Endometrial microvascular endothelial cells (primary cell): ENCODE measurements around the gene ESPL1. TPM values are rescaled to one million over a fixed set of nuclear protein-coding genes. Genes with fewer than 3 reads are reported as not detected.
"Not testable (repeated sequence)": the region's sequence is repeated elsewhere in the genome, so short reads cannot be mapped to it uniquely, and the experiment has no call there.

Experiments
- in situ Hi-C: cut with HindIII; loops from 2 replicates; pipeline ENCODE4 v1.10.0; 2017; ENCODE audit warnings: low sequenced_read_pairs, low pct_unique_long_range_greater_than_20kb; ENCODE audit errors: inconsistent ontology term
- total RNA-seq: library from RNA; depleted of rRNA; stranded (reverse); fragments of >200 nt; gene quantifications from one replicate; pipeline ENCODE4 v1.2.3, GENCODE V29; 2015; ENCODE audit errors: inconsistent ontology term

Gene ESPL1
- total RNA-seq, 1 donor from 2014 or later = 31.9 TPM

DNA sequence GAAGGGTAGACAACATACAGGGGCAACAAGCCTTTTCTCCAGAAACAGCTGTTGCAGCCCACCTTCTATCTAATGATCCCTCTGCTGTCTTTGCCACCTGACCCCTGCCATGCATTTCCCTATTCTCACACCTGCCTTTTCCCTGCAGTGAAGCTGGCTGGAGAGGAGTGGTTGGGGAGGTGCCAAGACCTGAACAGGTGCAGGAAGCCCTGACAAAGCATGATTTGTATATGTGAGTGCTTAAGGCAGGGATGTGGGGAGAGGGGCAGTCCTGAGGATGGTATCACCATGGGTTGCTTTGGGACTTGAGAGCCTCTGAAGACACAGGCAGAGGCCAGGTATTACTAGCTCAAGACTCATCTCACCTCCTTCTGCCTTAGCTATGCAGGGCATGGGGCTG, 24.3 kb downstream of the ESPL1 start:
- in situ Hi-C loops = no loop called here

DNA sequence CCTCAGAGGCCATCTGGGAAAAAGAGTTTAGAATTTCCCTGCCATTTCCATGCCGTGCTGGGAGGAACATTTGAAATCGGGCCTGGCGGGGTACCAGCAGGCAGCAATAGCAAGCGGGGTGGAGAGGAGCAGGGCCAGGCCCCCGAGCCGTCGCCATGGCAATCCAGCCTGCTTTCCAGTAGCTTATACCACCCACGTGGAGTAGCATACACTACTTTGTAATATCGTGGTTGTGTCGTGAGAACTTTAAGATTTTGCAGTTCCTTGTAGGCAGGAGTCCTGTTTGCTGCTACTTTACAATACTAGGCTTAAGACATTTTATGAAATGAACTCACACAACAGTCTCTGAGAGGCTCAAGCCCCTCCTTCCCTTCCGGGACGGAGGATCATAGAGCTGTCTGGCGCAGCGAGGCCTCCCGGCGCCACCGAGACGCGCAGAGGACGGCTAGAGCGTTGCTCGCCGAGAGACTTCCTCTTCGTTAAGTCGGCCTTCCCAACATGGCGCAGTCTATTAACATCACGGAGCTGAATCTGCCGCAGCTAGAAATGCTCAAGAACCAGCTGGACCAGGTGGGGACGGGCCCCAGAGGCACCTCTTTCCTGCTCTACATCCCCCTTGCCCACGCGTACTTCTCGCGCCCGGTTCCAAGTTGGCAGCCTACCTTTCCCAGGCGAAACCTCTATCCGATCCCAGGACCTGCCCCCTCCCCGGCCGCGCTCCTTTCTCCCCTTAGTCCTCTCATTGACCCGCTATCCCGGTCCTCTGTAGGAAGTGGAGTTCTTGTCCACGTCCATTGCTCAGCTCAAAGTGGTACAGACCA, 27.2 kb downstream of the ESPL1 start, which contains the start of gene PFDN5:
TSS of gene PFDN5 (plus strand) at position 473 of the 821 bp plus-strand sequence. CDS start at position 499, 26 bp downstream.
- in situ Hi-C loops = no loop called here

DNA sequence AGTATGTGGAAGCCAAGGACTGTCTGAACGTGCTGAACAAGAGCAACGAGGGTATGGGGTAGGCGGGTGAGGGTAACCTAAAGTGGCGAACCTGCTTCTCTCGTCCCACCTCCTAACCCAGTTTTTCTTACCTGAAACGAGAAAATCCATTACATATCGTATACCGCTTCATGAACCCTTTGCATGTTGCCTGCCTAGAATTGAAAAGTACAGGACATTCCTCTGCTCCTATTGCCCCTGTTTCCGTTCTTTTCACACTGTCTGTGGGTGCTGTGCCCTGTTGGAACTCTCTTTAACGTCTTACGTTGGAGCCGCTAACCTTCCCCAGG, 27.8 kb downstream of the ESPL1 start:
- in situ Hi-C loops = no loop called here

DNA sequence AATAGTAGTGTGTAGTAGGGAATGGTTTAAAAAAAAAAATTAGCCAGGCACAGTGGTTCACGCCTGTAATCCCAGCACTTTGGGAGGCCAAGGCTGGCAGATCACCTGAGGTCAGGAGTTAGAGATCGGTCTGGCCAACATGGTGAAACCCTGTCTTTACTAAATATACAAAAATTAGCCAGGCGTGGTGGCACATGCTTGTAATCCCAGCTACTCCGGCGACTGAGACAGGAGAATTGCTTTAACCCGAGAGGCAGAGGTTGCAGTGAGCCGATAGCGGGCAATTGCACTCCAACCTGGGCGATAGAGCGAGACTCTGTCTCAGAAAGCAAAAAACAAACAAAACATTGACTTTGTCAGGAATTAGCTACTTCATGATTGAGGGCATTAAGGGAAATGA, 29.0 kb downstream of the ESPL1 start:
- in situ Hi-C loops = not testable (repeated sequence)

DNA sequence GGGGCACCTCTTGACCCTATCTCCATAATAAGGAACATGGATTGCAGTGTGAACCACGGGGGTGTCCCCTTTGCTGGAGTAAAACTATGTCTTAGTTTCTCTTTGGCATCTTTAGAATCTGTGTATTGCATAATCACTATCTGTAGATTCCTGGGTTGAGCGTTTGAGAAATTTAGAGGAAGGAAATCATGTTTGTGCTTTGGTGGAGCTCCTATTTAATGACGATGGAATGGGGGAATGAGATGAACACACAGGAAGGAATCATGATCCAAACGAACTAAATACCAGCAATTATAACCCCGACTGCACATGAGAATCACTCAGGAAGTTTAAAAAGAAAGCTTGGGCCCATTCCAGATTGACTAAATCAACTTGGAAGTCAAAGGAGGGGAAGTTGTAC, 30.1 kb downstream of the ESPL1 start:
- in situ Hi-C loops = no loop called here

DNA sequence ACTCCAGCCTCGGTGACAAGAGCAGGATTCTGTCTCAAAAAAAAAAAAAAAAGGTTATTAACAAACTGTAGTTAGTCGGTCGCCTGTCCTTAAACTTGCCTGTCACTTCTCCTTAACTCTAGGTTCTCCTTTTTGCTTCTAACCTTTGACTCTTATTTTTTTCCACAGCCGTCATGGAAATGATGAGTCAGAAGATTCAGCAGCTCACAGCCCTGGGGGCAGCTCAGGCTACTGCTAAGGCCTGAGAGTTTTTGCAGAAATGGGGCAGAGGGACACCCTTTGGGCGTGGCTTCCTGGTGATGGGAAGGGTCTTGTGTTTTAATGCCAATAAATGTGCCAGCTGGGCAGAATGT, 31.0 kb downstream of the ESPL1 start:
- in situ Hi-C loops = no loop called here

DNA sequence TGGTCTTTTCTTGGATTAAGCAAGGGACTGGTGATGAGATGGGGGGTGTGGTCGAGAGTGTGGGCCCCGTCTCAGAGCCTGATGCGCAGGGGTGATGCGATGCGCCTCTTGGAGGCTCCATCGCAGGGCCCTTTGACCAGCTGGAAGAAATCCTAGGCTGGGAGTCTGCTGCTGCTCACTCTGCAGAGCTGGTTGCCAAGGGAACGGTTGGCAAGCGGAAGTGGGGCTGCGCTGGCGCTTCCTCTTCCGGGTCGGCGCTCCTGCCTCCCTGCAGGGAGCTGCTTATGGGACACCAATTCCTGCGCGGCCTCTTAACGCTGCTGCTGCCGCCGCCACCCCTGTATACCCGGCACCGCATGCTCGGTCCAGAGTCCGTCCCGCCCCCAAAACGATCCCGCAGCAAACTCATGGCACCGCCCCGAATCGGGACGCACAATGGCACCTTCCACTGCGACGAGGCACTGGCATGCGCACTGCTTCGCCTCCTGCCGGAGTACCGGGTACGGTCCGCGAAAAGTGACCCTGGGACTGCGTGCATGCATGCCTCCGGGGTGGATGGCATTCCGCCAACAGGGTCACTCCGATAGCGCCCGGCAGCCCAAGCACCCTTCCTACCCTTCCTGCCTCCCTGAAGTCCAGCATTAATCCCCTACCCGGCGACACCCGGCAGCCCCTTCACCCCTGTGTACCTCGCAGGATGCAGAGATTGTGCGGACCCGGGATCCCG, 31.5 kb downstream of the ESPL1 start, which contains the start of gene MYG1:
TSS of gene MYG1 (plus strand) at position 242 of the 727 bp plus-strand sequence. CDS start at position 285, 43 bp downstream.
- in situ Hi-C loops = no loop called here

DNA sequence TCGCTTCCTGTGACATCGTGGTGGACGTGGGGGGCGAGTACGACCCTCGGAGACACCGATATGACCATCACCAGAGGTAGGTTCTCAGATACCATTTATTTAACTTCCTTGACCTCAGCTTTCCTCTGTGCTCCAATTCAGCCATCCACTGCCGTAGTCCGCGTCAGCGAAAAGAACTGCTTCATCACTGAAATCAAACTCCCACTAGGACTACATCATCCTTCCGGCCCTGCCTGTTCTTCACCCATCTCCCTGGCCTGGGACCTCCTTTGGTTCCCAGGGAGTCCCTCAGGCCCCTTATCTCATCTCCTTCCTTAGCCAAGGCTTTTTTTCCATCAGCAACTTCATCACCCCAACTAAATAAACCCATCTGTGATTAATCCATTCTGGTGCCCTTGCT, 32.1 kb downstream of the ESPL1 start:
- in situ Hi-C loops = no loop called here

DNA sequence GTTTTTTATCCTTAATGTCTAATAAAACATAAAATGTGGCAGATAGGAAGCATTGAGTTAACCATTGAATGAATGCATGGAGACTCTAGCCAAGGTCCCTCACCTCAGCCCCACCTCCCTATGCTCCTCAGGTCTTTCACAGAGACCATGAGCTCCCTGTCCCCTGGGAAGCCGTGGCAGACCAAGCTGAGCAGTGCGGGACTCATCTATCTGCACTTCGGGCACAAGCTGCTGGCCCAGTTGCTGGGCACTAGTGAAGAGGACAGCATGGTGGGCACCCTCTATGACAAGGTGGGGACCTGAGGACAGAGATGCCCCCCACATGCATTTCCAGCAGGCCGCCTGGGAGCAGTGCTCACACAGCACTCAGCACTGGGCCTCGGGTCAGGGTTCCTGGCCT, 34.8 kb downstream of the ESPL1 start:
- in situ Hi-C loops = no loop called here

DNA sequence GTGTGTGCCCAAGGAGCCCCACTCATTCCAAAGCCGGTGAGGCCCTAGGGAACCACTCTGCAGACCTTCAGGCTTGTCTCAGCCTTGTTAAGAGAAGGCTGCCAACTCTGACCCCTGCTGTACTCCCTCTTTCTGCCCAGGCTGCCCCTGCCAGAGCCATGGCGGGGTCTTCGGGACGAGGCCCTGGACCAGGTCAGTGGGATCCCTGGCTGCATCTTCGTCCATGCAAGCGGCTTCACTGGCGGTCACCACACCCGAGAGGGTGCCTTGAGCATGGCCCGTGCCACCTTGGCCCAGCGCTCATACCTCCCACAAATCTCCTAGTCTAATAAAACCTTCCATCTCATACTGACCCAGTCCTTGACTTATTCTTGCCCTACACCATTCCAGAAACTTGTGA, 38.7 kb downstream of the ESPL1 start:
- in situ Hi-C loops = no loop called here

DNA sequence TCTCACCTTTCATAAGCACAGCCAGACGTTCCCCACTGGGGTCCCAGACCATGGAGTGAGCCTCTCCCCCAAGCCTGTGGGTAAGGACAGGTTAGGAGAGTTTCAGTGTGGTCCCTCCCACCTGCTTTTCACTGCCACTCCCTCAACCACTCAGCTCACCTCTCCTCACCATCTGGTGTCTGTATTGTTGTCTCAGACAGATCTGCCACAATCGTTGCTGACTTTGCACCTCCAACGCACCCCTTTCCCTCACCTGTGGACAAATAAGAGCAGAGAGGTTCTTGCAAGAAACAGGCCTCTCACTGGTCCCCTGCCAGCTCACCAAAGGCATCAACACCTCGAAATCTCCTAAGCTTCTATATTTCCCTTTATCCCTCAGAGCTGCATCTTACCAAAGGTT, 40.2 kb downstream of the ESPL1 start:
- in situ Hi-C loops = no loop called here

DNA sequence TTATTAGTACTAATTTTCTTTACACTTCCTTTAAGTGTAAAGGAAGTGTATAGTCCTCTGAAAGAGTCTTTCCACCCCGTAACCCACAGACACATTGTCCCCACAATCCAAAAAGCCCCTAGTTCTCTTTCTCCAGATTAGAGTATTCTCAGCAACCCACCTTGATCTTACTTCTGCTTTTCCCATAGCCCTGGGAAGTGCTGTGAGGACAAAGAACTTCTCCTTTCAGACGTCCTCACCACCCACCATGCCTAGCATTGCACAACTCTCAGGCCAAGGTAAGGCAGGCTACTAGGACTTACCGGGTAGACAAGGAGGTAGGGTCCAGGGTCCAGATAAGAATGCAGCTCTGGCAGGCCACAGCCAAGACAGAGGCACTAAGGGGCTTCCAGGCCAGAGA, 45.9 kb downstream of the ESPL1 start:
- in situ Hi-C loops = no loop called here

DNA sequence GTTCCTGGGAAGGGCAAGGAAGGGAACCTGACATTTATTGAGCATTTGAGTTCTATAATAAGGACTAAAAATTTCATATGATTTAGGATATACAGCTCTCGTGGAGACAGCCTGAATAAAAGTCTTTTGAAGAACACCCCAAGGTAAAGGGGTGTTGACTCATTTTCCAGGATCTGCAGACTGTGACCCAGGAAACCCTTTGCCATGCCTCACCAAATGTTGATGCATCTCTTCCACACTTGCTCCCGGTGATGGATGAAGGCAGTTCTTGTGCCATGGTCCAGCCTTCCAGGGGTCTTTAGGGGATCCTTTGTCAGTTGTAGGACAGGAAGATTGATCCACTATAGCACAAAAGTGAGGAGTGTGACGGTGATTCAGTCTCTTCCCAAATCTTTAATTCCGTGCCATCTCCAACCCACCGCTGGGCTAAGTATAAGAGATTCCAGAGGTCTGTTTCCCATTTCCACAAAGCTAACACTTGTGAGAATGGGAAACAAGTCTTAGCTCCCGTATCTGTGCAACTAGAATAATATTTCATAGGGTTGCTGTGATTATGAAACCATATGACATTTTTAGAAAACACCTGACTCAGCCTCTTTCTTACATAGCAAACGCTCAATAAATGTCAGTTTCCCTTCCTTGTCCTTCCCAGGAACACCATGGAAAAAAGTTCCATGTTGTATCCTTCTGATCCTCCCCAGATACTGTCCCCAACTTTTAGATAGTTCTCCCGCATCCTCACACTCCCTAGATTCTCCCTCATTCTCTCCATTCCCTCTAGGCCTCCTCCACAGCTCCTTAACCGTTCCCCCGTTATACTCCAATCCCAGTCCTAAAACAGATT, 52.5 kb downstream of the ESPL1 start:
- in situ Hi-C loops = no loop called here

DNA sequence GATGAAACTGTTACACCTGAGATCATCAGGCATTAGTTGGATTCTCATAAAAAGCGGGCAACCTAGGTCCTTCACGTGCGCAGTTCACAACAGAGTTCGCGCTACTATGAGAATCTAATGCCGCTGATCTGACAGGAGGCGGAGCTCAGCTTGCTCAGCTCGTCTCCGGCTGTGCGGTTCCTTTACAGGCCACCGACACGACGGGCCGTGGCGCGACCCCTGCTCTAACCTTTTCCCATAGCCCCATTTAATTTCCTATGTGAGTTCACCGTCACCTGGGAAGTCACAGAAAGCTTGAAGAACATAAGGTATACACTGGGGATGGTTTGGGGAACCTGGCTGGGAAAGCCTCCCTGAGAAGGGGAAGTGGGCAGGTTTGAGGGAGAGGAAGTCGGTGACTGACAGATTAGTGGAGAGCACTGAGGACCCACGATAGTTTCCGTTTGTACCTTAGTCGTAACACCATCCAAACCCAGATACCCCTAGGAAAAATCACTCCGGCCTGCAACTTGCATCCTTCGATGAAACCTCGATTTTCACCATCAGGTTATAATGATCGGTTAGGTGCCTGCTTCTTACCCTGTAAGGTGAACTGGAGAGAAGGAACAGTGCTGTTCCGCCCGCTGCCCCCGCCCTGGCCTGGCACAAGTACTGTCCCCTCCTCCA, 56.1 kb downstream of the ESPL1 start:
- in situ Hi-C loops = no loop called here

DNA sequence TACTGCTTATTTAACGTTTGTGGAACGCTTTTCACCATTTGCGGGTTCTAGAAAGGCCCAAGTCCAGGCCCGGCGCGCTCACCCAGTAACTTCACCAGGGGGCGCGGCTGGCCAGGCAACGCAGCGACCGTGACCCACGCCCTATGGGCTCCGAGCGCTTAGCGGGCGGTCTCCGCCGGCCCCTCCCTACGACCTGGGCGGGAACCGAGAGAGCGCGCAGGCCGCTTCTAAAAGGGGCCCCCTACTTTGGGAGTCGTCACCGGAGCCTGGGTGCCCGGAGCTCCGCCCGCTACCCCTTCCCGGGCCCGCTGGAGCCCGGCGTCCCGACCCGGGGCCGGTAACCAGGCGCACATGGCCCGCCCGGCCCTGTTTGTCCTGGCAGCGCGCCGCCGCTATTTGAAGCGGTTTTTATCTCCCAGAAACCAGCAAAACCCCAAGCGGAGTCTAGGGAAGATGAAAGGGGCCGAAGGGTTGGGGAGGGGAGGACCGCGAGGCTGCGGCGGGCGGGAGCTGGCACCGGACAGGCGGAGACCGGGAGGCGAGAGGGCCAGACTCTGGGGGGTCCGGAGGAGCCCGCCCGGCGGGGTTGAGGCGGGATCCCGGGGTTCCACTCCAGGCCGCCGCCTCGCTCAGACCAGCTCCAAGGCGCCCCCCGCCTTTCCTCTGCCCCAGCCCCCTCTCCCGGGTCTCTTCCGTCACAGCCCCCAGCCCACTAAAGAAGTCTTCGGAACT, 56.8 kb downstream of the ESPL1 start:
- in situ Hi-C loops = no loop called here

DNA sequence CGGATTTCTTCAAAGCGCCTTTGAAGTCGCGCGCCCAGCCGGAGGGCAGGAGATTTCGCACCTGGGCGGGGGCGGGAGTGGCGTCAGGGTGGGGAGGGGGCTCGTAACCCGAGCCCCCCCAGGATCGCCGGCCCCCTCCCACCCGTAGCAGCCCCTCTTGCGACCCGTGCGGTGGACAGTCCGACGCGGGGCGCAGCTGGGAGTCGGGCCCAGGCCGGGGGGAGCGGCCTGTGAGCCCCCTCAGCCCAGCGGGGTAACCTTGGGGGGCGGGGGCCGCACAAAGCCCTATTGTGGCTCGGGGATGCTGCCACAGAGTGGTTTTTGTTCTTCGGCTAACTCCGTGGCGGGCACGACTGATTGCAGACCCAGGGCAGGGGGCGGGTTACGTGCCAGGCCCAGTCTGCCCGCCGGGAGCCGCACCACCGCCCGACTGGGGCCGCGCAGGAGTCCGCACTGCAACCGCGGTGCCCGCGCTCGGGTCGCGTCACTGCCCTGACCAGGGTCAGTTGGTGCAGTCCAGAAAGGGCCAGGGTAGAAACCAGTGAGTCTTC, 57.5 kb downstream of the ESPL1 start:
- in situ Hi-C loops = no loop called here

DNA sequence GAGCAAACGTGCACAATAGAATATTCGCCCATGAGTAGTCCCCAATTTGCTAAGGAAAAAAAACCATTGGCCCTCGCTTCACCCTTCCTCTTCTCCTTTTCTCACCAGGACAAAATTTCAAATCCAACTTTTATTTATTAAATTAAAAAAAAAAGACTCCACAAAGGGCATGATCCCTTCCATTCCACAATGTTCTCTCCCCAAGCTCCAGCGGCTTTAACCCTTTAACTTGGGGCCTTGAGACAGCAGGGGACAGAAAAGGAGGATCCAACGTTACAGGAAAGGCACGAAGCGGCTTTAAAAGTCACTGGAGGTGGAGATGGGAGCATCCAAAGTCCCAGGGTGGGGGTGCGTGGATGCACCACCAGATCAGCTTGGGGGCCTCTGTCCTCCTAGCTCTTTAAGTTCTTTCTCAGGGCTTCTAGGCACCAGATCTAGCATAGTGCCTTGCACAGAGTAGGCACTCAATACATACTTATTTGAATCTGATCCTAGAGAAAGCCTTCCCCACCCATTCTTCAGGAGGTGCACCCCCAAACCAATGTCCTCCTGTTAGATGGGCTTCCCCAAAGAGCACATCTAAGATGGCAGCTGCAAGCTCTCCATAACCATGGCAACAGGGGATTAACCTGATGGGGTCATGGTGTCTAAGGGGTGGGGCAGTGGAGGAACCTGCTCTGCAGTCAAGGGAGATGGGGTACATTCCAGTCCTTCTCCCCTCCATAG, 58.5 kb downstream of the ESPL1 start:
- in situ Hi-C loops = no loop called here
